Activated T-cell treated with anti-CD3 and anti-CD28 coated beads for 24 hours (primary cell): ENCODE data around the gene SRPX.

Experiments
- DNase-seq: peaks from one replicate; pipeline ENCODE4 v3.0.0-alpha.2; 2020; ENCODE audit warnings: low read depth

Gene SRPX

DNA sequence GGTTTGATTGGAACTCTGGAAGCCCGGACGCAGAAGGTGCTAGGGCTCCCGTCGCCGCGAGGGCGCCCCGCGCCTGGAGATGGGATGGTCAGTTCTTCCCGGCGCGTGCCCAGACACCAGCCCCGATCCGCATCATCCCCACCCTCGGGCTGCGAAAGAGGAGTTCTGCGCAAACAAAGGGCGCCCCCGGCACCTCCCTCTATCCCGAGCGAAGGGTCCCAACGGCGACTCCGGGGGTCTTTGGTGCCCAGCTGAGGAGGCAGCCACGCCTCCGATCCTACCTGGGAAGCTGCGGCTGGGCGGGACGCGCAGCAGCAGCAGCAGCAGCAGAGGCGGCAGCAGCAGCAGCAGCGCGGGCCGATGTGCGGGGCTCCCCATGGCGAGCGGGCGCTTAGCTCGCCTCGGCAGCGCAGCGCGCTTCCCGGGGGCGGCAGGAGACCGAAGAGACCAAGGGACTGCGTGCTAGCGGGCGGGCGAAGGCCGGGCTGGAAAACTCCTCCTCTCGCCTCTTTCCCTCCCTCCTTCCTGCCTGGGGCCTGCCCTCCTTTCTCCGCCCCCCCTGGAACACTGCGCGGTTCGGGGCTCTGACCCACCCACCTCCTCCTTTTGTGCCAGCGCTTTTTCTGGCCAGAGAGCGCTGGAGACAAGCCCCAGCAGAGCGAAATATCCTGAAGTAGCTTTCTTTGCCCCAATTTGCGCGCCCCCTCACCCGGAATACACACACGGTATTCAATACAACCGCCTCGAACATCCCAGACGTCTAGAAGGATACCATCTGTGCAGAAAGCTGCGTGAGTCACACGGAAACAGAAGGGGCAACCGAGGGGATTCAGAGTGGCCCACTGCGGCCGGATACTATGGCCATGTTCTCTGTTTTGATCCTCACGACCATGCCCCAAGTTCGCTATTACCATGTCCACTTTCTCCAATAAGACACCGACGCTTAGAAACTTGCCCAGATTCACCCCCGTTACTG, at the start of gene SRPX:
Gene SRPX (minus strand): TSS at position 457 of the 976 bp plus-strand sequence. CDS start 79 bp downstream, at position 378.
- DNase-seq, result no peak

DNA sequence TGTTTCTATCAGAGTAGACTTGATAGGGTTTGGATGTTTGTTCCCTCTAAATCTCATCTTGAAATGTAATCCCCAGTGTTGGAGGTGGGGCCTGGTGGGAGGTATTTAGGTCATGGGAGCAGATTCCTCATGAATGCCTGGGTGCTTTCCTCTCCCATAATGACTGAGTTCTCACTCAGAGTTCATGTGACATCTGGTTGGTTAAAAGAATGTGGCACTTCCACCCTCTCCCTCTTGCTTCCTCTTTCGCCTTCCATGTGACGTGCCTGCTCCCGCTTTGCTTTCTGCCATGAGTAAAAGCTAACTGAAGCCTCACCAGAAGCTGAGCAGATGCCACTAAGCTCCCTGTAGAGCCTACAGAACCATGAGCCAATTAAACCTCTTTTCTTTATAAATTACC, 47.3 kb upstream of the SRPX start:
- no peak for DNase-seq

DNA sequence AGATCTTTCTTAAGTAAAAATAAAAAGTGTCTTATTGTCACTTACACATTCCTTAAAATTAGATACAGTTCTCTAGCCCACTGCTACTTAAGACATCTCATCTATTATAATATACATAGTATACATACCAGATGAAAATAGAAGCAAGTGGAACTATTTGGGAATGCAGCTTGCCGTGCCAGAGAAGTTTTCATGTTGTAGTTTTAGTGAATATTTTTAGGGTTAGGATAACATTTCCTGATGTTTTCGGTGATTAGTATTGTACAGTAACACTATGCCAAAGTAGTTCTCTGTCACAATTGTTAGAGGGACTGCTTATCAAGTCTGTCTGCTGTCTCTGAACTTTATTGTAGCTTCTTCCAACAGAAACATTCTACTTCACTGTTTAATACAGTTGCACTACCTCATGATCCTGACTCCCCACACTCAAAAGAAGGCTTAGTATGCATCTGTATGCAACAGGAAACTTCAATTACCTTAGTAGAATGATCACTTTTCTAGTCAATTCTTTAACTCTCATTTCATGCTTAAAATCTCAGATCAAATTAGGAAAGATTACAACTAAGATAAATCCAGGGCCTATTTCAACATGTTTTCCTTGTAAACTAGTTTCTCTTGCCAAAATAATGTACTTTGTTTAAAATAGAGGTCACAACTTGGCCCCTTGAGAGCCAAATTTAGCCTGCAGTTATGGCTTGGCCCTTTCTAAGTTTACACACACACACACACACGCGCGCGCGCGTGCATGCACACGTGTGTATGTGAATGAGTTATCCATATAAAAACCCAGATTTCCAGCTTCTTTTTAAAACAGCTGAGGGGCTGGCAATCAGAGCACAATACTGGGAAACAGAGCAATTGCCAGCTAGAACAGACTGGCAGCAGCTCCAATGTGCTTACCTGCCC, 42.3 kb upstream of the SRPX start:
- no peak for DNase-seq

- no peak for DNase-seq
Measured at GRCh38 chrX:38260231-38260630, 39.6 kb upstream of the SRPX start.

- no peak for DNase-seq
Measured at GRCh38 chrX:38256019-38256418, 35.3 kb upstream of the SRPX start.

GRCh38 chrX:38249965-38250364, 29.3 kb upstream of the SRPX start:
- no peak for DNase-seq

DNA sequence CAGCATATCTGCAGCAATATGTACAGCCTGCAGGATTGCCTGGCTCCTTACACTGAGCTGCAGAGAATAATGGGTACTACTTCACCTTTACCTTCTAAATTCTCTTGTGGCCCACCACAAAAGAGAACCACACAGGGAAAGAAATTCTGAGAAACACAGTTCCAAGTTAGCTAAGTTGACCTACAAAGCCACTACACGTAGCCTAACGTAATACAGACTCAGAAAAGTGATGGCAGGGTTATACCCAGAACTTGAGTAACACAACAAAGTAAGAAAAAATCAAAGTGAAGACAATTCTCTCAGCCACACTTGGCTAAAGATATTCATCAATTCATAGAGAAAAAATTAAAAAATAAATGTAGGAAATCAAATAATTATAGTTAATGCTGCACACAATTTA, 26.4 kb upstream of the SRPX start:
- no peak for DNase-seq

DNA sequence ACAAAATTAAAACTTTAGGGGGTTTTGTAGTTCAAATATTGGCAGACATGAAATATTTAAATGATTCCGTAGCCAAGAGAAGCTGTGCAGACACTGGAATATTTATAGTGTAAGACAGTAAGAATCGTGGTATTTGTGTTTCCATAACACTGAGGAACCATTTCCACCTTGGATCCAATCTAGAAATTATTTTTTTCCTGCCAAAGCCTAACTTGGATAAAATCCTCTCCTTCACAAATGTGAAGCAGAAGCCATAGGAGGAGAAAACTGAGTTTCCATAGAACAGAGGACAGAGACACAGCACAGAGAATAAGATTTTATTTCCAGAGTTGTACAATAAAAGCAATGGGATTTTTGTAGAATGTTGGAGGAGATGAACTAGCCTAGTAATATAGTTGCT, 19.9 kb upstream of the SRPX start:
- no peak for DNase-seq

DNA sequence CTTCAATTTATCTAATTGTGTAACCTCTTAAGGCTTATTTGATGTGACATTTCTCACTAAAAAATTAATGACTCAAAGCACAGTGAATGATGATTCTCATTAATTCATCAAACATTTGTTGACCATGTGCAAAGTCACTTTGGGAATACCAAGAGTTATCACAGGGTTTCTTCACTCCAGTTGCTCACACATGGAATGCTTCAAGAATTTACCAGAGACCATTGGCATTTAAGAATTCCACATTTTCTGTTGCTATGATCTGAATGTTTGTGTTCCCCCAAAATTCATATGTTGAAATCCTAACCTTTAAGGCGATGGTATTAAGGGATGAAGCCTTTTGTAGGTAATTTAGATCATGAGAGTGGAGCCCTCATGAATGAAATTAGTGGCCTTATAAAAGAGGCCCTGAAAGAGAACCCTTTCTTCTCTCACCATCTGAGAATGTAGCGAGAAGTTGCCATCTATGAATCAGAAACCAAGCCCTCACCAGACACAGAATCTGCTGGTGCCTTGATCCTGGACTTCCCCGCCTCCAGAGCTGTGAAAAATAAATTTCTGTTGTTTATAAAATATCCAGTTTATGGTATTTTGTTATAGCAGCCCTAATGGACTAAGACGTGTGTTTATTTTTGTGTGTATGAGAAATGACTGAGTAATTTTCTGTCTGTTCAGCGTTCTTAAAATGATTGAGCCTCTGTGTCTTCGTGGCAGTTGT, 16.4 kb upstream of the SRPX start:
- no peak for DNase-seq

DNA sequence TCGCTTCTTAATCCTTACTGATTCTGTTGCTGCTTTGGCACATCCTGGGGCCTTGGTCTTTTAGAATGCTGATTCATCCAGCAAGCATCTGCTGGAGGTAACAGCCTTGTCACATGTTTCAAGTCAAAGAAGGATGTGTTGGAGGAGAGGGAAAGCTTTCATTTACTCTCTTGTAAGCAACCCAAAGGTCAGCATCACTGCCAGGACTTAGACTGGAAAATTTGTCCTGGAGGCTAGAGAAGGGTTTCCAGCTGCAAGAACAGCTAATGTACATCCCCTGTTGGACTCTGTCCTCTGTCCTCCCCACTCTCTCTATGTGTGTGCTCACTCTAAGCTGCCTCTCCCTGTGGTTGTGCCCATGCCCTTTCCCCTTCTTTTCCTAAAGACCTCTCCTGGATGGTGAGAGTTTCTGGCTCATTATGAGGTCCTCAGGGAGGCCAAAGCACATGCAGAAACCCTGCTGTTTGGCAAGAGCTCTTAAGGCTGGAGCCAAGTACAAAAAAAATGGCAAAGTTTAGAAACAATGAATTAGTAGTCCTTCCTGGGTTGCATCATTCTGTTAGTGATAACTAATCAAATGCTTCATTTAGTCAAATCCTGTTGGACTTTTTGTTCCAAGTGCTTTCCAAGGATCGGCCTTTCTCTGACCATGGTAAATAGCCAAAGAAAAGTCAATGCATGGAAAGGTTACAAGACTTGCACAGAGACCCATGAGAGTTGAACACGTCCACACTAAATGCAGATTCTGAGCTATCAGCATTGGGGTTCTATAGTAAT, 13.4 kb upstream of the SRPX start:
- no peak for DNase-seq

- DNase-seq, result no peak
Measured at GRCh38 chrX:38232079-38232686, 11.5 kb upstream of the SRPX start.

DNA sequence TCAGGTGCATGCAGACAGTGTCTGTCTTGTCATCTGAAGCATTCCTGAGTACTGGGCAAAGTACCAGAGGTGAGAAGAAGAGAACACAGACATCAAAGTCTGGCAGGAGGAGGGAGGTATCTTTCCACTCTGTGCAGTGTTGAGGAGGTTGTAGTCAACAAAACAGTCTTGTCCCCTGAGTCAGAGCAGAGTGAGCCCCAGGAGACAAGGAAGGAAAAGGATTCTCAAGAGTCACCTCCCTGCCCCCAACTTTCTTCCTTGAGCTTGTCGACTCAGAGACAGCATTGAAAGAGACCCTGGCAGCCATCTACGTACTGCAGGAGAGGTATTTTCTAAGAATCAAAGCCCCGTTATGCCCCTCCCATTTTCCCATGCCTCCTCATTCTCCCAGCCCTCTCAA, 4.4 kb upstream of the SRPX start:
- no peak for DNase-seq

DNA sequence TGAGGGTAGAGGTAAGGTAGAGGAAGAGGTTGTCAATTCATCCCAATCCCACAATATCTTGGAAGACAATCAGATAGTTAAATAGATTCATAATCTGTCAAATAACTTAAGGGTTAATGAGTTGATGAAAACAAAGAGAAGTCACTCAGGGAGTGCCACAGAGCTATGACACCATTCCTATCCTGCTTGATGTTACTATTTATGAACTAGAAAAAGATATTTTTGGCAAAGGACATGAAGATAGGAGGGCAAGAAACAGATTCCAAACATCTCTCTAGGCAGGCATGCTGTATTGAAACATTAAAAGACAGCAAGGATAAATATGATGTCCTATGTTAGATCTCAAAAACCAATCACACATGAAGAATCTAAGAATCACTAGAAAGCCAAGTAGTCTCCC, 3.5 kb upstream of the SRPX start:
- no peak for DNase-seq

- DNase-seq, result no peak
Measured at GRCh38 chrX:38221391-38221929, 789 bp upstream of the SRPX start.

GRCh38 chrX:38220024-38220414, 652 bp downstream of the SRPX start:
- DNase-seq, result no peak

DNA sequence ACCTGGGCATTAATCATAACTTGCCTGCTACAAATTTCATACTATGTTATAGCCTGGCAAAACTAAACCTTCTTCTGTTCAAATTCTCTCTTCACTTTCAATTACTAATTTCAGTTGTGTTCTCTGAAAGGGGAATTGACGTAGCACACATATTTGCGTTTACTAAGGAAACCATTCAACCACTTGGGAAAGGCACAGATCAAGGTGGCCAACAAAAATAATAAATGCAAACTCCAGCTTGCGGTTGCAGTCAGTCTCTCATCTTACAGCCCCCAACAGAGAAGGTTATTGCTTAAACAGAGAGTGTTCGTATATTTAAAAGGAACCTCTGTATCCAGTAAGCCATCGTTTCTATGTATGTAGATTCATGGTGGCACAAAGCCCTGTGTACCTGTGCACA, 4.0 kb downstream of the SRPX start:
- DNase-seq, result no peak

DNA sequence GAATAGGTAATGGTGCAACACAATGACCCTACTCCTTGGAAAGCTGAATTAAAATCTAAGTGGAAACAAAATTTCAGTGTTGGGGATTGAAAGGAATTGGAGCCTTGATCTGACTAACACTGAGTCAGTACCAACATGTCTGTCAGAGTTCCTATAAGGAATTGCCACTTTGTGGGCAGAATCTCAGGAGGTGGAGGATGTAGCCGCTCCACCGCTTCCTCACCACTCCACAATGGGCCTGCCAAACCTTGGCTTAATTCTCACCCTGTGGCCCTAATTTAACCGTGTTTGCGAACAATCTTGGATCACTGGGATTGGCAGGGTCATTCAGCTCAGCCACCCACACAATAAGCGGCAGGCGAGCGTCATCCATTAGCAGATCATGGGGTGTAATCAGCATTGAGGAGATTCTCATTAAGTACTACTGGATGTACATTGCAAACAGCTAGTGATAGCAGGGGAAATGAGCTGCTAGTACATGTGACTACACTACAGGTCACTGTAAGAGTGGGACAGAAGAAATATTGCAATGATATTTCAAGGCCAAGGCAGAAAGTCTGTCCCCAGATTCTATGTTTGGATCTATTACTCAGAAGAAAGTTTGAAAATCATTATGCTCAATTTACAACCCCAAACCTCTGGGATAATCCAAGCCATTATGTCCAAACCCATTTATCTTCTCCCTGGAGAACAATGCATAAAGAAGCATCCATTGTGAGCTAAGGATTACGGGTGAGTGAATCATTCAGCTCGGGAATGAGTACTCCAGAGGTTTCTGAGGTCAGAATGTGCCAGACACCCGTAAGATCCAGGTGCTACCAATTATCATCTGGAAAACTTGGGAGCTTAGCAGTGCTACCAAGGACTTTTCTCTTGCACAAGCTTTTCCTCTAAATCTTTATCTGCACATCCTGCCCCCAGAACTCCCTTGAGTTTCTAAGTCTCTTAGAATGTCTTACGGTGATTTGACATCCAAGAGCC, 5.8 kb downstream of the SRPX start:
- DNase-seq, result no peak

- no peak for DNase-seq
Measured at GRCh38 chrX:38214044-38214443, 6.6 kb downstream of the SRPX start.

DNA sequence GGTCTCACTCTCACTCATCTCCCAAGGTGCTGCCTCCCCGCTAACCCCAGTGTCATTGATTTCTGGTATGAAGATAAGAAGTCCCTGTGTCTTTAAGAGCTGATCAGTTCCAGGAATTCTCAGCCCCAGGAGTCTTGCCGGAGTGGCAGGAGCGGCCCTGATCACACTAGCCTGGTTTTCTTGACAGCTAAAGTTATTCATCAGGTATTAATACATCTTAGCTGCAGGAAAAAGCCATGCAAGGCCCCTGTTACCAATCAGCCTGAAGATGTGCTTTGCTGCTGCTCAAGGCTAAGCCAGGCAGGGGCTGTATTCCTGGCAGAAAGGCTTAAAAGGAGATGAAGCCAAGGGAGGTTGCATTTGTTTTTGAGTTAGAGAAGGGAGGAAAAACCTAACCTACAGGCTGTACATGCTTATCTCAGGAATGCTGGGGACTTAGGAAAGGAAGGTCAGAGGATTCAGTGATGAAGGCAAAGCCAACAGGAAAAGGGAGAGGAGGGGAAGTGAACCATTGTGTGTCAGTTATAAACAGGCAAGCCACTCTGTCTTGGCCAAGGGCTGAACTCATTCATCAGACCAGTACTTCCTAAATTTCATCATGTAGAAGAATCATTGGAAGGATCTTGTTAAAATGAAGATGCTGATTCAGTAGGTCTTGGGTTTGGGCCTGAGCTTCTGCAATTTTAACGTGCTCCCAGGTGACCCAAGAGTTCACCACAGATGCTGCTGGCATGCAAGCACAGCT, 8.6 kb downstream of the SRPX start:
- DNase-seq, result no peak
